ENCODE measurements around the gene ASB7.

GRCh38 chr15:100690795-100691158, 88.4 kb downstream of the ASB7 start:
- TF ChIP-seq, protein P1, sequence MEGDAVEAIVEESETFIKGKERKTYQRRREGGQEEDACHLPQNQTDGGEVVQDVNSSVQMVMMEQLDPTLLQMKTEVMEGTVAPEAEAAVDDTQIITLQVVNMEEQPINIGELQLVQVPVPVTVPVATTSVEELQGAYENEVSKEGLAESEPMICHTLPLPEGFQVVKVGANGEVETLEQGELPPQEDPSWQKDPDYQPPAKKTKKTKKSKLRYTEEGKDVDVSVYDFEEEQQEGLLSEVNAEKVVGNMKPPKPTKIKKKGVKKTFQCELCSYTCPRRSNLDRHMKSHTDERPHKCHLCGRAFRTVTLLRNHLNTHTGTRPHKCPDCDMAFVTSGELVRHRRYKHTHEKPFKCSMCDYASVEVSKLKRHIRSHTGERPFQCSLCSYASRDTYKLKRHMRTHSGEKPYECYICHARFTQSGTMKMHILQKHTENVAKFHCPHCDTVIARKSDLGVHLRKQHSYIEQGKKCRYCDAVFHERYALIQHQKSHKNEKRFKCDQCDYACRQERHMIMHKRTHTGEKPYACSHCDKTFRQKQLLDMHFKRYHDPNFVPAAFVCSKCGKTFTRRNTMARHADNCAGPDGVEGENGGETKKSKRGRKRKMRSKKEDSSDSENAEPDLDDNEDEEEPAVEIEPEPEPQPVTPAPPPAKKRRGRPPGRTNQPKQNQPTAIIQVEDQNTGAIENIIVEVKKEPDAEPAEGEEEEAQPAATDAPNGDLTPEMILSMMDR (conservative IDR thresholded peaks at IDR 0.05; ENCODE audit: low read depth, low read length), result no peak
- no peak for TF ChIP-seq EZH2 (IDR thresholded peaks at IDR 0.05; ENCODE audit: borderline replicate concordance, low read depth, low read length, poor library complexity, severe bottlenecking)

Measured in A673 (cell line).